Left lobe of liver (tissue), 2 donors: ENCODE results near the gene CHAF1A. TPM values are rescaled to one million over a fixed set of nuclear protein-coding genes. Genes with fewer than 3 reads are reported as not detected.

Experiments used
- ATAC-seq: fragments of 200-7000 bp; cut with Tn5 transposase; one replicate; pipeline ENCODE4 v1.9.1; 2020; ENCODE audit warnings: mild to moderate bottlenecking, moderate library complexity
- DNase-seq: peaks from one replicate; pipeline ENCODE4 v3.0.0-alpha.2; 2020; ENCODE audit warnings: low spot score
- total RNA-seq: library from RNA; stranded (reverse); gene quantifications from one replicate; pipeline ENCODE4 v1.2.1, GENCODE V29; 2021
- donor health status: DM: no; HTN: no; CAD: no; lungs with moderate emphysema.
- donor health status: DM: no; HTN: yes; CAD: no.

The CHAF1A gene
- total RNA-seq, 1 donor from 2014 or later: 3.3 TPM

DNA sequence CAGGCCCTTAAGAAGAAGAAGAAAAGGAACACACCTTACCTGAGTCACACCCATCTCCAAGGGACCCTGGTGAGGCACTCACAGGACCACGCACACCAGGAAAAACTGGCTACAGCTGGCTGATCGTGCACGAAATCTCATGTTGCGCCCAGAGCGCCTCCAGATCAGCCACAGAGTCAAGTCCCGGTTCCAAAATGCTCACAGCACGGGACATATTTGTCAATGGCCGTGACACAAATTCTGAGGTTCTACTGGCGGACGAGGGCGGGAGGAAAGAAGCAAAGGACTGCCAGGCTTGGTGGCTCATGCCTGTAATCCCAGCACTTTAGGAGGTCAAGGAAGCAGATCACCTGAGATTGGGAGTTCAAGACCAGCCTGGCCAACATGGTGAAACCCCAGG, 23.6 kb upstream of the CHAF1A start:
- ATAC-seq (no peak), DNase-seq (no peak)

DNA sequence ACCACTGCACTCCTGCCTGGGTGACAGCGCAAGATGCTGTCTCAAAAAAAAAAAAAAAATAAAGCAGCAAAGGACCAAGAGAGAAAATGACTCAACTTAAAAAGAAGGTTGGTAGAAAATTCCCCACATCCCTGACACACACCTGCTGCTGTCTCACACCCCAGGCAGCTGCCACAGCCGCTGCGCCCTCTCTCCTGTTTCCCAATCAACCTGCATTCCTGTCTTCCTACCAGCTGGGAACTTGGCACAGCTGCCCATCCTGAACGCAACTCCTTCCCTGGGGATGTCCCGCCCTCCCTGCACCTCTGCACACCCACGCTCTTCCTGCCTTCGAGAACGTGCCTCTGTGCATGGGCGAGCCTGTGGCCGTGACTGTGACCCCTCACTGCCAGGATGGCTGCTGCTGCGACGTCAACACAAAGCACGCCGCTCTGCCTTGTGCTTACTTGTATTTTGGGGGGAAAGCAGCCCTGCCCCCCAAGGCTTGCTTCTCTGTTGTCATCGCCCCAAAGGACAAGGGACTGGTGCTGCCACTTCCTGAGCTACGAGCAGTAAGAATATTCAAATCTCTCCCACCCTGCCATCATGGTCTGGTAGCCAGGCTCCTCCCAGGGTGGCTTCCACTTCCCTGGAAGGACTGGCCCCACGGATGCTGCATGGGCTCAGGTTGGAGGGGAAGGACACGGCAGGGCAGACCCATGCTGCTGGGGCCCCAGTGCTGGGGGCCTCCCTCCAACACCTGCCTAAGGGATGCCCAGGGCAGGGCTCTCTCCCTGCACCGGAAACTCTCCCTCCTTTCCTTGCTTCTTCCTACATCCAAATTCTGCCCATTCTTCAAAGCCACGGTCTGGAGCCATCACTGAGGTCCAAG, 22.8 kb upstream of the CHAF1A start:
- ATAC-seq (peak; percentile 82), DNase-seq (peak; percentile 85)

DNA sequence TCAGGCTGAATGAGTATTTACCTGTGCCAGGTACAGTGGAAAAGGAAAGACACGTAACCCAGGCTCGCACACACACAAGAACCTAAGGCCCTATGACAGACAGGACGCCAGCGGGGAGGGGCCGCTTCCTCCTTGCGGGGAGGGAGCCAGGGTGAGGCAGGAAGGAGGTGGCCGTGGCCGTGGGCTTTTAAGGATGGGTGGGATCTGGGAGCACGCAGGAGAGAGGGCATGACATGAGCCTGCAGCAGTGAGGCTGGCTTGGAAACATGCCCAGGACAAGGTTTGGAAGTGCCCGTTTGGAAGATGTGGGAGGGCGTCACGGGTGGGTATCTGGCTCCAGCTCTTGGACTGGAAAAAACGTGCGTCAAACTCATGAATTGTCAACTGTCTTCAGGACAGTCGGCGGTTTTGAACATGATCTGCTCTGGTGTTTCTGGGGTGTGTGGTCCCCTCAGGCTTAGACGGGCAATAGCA, 22.1 kb upstream of the CHAF1A start:
- ATAC-seq (peak; percentile 18), DNase-seq (no peak)

DNA sequence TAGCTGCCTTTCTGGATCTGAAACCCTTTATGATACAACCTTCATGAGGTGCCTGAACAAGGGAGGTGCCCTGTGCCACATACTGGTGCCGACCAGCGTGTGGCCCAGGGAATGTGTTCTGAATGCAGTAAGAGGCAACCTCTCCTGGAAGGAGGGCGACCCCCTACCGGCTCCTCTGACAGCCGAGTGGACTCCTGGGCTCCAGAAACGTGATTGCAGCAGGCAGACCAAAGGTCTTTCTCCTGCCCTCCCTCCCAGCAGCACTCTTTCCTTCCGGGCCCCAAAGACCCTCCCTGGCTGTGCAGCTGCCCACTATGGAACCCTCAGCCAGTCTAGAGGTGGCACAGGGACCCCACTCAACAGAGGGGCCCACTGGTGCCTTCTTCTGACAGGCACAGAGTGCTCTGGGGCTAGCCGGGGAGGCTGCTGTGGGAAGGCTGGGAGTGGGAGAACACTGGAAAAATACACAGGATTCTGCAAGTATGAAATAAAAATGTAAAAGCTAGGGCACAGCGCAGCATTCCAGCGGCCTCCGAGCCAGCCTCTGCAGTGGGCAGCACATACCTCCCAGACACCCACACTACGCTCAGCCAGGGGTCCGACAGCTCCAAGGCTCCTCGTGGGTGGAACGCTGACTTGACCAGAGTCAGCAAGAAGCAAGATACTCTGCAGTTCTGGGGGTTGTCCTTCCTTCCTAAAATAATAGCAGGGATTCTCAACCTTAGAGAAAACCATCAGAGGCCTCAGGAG, 17.0 kb upstream of the CHAF1A start:
- no peak for ATAC-seq
- no peak for DNase-seq

DNA sequence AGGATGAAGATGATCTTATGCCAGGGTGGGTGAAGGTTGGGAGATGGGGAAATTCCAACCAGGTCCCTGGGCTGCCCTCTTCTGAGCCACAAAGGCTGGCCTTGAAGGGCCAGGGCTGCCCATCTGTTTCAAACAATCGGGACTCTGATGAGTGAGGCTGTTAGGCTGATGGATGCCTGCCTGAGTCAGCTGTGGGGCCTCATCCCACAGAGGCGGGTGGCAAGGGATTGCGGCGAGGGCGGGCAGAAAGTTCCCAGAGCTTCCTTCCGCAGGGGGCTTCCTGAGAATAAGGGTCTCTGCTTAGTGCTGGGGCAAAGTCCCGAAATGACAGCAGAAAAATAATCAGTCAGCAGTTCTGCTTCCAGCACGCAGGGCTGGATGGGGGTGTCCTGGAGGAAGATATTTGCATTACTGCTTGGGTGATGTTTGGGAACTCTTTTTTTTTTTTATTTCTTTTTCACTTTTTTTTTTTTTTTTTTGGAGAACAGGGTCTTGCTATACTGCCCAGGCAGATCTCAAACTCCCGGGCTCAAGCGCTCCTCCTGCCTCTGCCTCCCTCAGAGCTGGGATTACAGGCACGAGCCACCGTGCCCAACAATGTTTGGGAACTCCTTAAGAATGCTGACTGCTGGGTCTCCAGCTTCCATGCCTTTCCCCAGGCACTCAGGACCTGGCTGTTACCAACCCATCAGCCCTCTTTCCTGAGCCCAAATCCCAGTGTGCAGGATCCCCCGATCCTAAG, 16.2 kb upstream of the CHAF1A start:
- DNase-seq: no peak
- ATAC-seq: no peak

DNA sequence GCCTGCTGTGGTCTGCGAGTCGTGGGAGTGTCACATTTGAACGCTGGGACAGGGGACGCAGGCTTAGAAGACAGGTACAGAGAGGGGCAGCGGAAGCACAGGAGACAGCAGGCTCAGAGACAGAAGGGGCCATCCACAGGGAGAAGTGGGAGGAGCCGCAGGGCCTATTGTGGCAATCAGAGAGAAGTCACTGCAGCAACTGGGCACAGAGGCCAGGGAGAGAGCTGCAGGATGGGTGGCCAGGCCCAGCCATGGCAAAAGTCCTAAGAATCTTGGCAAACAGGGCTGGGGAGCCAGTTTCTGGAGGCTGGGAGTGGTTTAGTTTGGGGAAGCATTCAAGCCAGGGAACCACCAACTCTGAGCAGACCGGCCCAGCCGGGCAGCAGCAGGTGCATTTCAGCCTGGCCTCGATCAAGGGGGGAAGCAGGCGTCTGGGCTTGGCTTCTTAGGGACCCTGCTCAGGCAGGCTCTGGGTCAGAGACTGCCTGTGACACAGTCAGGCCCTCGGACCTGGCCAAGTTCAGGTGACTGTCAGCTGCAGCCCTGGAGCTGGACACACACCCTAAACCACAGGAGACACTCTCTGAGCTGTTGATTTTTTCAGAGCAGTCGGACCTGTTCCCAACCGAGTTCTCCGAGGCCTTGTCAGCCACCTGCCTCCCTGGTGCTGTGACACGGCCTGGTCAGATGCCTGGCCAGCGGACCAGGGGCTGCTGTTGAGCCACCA, 13.9 kb upstream of the CHAF1A start:
- DNase-seq (peak; percentile 79), ATAC-seq (peak; percentile 63)

GRCh38 chr19:4389064-4389375, 13.4 kb upstream of the CHAF1A start:
- DNase-seq (no peak), ATAC-seq (no peak)

GRCh38 chr19:4389511-4390016, 12.9 kb upstream of the CHAF1A start:
- peak; percentile 0 for ATAC-seq
- no peak for DNase-seq

DNA sequence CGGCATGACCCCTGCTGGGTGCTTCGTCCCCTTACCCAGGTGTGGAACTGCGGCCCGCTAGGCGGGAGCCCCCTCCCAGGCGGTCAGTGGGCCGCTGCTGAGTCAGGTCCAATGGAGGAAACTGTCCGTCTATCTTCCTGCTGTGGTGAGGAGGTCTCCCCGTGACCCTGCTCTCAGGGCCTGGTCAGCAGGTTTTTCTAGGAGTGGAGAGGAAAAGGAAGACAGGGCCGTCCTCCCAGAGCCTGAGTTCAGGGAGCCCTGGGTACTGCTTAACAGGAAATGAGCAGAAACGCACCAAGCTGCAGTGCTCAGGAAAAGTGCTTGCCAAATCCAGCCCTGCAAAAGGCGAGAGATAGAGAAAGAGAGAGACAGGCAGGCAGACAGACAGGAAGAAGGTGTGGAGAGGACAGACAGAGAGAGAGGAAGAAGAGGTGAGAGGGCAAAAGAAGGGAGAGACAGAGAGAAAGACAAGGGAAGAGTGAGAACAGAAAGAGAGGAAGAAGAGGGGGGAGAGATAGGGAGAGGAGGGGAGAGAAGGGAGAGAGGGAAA, 12.3 kb upstream of the CHAF1A start:
- peak; percentile 55 for DNase-seq

DNA sequence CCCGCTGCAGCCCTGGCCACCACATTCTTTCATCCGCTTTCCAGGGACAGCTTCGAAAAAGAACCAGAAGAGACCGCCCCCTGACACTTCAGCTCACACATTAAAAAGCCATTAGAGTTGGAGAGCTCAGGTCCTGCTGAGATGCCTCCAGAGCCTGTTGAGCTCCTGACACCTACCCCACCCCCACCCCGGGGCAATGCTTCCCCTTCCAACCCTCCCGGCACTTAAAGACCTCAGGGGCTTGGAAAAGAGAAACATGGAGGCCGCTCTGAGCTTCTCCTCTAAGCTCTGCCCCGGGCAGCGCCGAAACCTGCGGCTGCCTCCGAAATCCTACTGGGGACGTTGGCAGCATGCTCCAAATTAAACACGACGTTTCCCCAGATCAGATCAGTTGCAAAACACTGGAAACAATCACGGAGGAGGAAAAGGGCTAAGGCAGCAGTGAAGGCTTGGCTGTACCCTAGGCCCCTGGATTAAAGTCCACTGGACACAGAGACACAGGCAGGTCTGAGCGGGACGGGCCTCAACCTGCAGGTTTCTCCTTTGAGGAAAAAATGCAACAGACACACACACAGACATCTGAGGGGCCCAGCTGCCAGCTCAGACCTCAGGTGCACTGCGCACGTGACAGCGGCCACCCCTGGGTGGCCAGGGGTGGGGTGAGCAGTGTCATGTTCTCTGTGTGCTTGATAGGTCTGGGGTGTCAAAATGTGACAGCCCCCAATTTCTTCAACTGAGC, 11.7 kb upstream of the CHAF1A start:
- DNase-seq (peak; percentile 93), ATAC-seq (peak; percentile 67)

More for the DNA sequence above, 12.3 kb upstream of the CHAF1A start:
- peak; percentile 32 for ATAC-seq

DNA sequence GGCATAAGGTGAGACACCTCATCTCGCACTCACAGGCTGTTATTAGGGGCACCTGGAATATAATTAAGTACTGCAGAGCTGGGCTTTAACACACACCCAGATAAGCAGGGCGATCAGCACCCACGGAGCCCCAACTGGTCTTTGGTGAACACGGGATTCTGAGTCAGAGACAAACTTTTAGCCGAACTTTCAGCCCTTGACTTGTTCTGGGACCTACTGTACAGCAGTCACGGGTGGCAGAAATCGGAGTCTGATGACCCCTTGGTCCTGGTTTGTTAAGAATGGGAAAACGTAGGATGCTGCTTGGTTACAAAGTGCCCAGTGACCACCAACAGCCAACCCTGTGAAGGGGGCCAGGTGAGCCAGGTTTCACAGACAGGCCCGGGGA, 11.1 kb upstream of the CHAF1A start:
- no peak for DNase-seq

DNA sequence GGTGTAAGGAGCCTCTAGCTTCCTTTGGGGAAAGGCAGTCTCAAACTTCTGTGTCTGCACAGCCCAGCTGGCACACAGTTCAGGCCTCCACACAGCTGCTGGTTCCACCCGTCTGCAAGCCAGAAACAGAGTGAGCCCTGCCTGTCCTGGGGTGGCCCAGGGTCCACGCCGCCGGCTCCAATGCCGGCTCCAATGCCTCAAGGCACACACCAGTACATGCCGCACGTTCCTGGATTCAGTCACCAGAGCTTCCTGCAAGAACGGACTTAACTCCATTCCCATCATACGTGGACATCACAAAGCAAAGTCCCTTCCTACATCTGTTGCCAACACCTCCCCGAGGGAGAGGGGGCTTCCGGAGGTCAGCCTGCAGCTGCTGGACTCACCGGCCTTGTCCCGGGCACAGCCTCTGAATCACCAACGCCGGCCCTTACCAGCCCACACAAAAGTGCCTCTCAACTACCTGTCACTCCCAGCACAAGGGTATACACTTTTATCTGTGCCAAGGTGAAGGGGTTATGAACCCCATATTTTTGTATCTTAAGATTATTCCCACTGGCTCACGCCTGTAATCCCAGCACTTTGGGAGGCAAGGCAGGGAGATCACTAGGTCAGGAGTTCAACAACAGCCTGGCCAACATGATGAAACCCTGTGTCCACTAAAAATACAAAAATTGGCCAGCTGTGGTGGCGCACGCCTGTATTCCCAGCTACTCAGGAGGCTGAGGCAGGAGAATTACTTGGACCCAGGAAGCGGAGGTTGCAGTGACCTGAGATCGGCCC, 10.5 kb upstream of the CHAF1A start:
- DNase-seq: peak; percentile 55
- ATAC-seq: peak; percentile 19

More for the DNA sequence above, 11.1 kb upstream of the CHAF1A start:
- ATAC-seq: peak; percentile 4

DNA sequence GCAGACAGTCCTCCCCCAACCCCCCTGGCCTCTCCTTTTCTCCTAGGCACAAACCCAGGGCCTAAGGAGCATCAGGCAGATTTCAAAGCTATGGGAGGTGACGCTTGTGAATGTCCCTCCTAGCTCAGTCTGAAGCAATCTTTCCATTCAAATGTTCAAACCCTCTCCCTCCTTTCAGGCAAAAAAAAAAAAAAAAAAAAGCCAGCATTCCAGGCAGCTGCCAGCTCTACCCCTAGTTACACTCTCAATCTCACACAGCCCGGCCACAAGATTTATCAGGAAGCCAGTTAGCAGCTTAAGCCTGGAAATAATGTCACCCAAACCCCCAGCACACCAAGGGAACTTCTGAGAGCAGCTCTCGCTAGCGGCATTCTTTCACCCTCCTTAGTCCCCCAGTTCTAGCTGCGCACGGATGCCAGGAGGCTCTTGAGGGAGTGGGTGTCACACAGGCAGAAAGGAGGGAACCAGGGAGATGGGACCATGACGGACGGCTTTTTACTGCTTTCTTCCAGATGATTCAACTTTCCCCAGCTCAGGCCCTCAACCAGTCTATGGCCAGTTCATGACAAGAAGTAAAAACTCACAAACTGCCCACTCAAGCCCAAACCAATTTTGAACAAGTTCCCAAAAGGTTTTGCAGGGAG, 8.4 kb upstream of the CHAF1A start:
- ATAC-seq: no peak
- DNase-seq: no peak

- peak; percentile 8 for ATAC-seq
- peak; percentile 56 for DNase-seq
These were observed 5.3 kb upstream of the CHAF1A start for GRCh38 chr19:4396949-4397783.

GRCh38 chr19:4399812-4400134, 2.7 kb upstream of the CHAF1A start:
- ATAC-seq (peak; percentile 31), DNase-seq (peak; percentile 71)

DNA sequence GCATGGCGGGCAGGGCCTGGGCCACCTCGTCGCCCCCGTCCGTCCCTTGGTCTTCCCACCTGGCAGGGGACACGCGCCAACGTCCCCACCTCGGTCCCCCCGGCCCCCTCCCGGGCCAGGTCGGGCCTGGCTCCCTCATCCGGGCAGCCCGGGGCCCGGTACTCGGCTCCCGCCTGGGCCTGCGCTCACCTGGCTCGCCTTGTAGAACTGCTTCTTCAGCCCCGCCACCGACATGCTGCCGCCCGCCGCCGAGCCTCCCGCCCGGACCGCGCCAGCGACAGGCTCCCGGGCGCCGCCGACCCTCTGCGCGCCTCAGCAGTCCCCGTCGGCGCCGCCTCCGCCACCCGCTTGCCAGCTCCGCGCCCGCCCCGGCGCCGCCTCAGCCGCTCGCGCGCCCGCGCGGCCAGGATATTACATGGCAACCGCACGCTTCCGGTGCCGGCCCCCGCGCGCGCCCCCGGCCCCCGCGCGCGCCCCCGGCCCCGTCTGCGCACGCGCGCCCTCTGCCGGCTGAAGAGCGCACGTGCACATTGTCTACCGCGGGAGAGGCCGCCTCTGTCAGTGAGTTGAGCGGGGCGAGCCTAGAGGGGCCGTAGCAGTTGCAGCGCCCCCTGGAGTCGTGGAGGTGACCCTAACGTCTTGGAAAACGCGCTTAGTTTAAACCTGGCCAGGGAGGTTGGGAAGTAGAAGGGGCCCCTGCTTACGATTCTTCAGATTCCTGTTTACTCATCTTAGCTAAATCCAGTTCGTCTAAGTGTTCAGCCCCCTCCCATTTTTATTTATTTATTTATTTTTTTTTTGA, 2.1 kb upstream of the CHAF1A start, which contains the start of gene SH3GL1:
SH3GL1 (minus strand) TSS at position 413 of the 802 bp plus-strand sequence; CDS start at position 234, 179 bp downstream.
- peak; percentile 78 for ATAC-seq
- DNase-seq: peak; percentile 92
